ENCODE measurements around the gene INS. TPM values are rescaled to one million over a fixed set of nuclear protein-coding genes. Genes with fewer than 3 reads are reported as not detected.

INS gene
- total RNA-seq, 1 donor from 2014 or later, result not detected

GRCh38 chr11:2115308-2115707 lies 45.7 kb downstream of the INS start:
- DNase-seq (ENCODE audit: low read depth in 2 of 2), result no peak

GRCh38 chr11:2114430-2115241 lies 46.4 kb downstream of the INS start:
- no peak for DNase-seq (ENCODE audit: low read depth in 2 of 2)

GRCh38 chr11:2113776-2114175 lies 47.2 kb downstream of the INS start:
- no peak for DNase-seq (ENCODE audit: low read depth in 2 of 2)

DNA sequence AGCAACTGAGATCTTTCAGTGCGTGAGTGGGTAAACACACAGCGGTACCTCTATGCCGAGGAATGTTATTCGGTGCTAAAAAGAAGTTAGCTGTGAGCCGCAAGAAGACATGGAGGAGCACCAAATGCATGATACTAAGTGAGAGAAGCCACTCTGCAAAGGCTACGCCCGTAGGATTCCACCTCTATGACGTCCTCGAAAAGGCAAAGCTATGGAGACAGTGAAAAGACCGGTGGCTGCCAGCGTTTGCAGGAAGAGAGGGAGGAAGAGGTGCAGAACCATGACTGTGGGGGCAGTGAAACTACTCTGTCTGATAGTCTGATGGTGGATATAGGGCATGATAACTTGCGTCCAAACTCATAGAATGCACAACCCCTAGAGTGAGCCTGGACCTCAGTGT lies 50.5 kb downstream of the INS start:
- DNase-seq (ENCODE audit: low read depth in 2 of 2), result no peak

Other genes with a start within 250 kb of the INS start
- gene TNNT3, start 241.5 kb downstream of the INS start, total RNA-seq, result not detected in 2 replicates
- gene MRPL23, start 213.9 kb downstream of the INS start, total RNA-seq, result 48.3 and 94.5 TPM in 2 replicates
- gene H19, start 163.4 kb downstream of the INS start, total RNA-seq, result 5.5 and 162 TPM in 2 replicates
- 1.9 and 22.0 TPM in 2 replicates for gene IGF2, start 21.8 kb downstream of the INS start, total RNA-seq
- gene TH, start 10.6 kb upstream of the INS start, total RNA-seq, result 0.13 TPM in 1 of 2 replicates, not detected in the other
- gene ASCL2, start 109.4 kb upstream of the INS start, total RNA-seq, result not detected in 2 replicates
- gene C11orf21, start 140.7 kb upstream of the INS start, total RNA-seq, result not detected in 2 replicates
- gene TSPAN32, start 140.8 kb upstream of the INS start, total RNA-seq, result not detected in 2 replicates
- 149 and 368 TPM in 2 replicates for gene CD81, start 216.1 kb upstream of the INS start, total RNA-seq
- gene TSSC4, start 239.5 kb upstream of the INS start, total RNA-seq, result 43.5 and 56.4 TPM in 2 replicates